ENCODE results near the gene DDAH1. TPM values are rescaled to one million over a fixed set of nuclear protein-coding genes. Genes with fewer than 3 reads are reported as not detected.

DDAH1 gene
- total and polyA plus RNA-seq, 2 of the 8 experiments (the other 6 are each of a cell fraction or from before 2014, with no cell fraction given): 22.8 to 54.5 TPM

DNA sequence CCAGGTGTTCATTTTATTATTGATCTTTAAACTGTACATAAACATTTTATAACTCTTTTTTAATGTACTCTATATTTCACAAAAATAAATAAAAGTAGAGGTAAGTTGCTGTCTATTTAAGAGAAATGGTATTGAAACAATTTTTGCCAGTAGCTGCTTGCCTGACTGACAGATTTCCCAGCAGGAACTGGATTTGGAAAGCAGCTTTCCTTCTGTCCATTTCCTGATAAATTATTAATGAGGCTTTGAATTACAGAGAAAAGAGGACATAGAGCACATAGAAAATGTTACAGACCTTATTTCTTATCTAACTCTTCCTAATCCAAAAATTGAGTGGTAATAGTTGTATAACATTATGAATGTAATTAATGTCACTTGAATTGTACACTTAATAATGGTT is 108.8 kb downstream of the DDAH1 start:
- no peaks in the 10 kb centered on the region for H3K9me3 ChIP-seq (ENCODE audit: insufficient read depth in 2 of 2, low read depth in 1 of 2, low read length in 1 of 2)
- no peak overlapping the region for H3K18ac ChIP-seq (ENCODE audit: extremely low read depth, low read length)
- H3K23me2 ChIP-seq (ENCODE audit: low read depth, low read length): no peaks in the 10 kb centered on the region
- H3K27ac ChIP-seq (ENCODE audit: low read depth, low read length): no peak overlapping the region
- H3K9ac ChIP-seq (replicated peaks in 1 of 4; ENCODE audit: extremely low read depth in 1 of 4, low read depth in 3 of 4, low read length in 3 of 4): no peak overlapping the region
- H2BK20ac ChIP-seq (ENCODE audit: low read length): no peak overlapping the region
- H3K4me3 ChIP-seq (ENCODE audit: extremely low read depth in 1 of 4, insufficient read depth in 2 of 4, low read depth in 3 of 4, low read length in 4 of 4): no peak overlapping the region
- no peak for DNase-seq (ENCODE audit: low read depth in 1 of 2, low spot score in 2 of 2)
- FAIRE-seq: no peak
- no peak overlapping the region for H2BK5ac ChIP-seq (ENCODE audit: low read depth, low read length)
- H3K27me3 ChIP-seq (replicated peaks in 1 of 4; ENCODE audit: control insufficient read depth in 3 of 4, extremely low read depth in 1 of 4, insufficient read depth in 3 of 4, low read length in 3 of 4): no peaks in the 10 kb centered on the region
- no peak for TF ChIP-seq CEBPB (IDR thresholded peaks at IDR 0.05; ENCODE audit: low read depth, low read length)
- H2AFZ ChIP-seq (ENCODE audit: low read length): no peak overlapping the region
- no peak overlapping the region for H2BK12ac ChIP-seq (ENCODE audit: low read depth, low read length)
- no peak overlapping the region for H2BK15ac ChIP-seq (ENCODE audit: low read length)
- ChIA-PET CTCF (ENCODE audit: partially characterized antibody) (no interaction called here), POLR2A (ENCODE audit: partially characterized antibody) (no interaction called here)
- H3K79me1 ChIP-seq (ENCODE audit: low read depth, low read length): no peaks in the 10 kb centered on the region
- H3K4me2 ChIP-seq (ENCODE audit: insufficient read depth in 1 of 2, low read depth in 2 of 2, low read length in 2 of 2): no peak overlapping the region
- H2AK5ac ChIP-seq (ENCODE audit: low read depth, low read length): no peak overlapping the region
- no peak overlapping the region for H2BK120ac ChIP-seq (replicated peaks; ENCODE audit: low read depth, low read length)
- no peak overlapping the region for H3K14ac ChIP-seq (ENCODE audit: insufficient read length)
- H4K20me1 ChIP-seq (replicated peaks in 1 of 2; ENCODE audit: control insufficient read depth in 1 of 2, insufficient read depth in 2 of 2, low read length in 2 of 2): no peaks in the 10 kb centered on the region
- no peak overlapping the region for H3K56ac ChIP-seq (replicated peaks; ENCODE audit: insufficient read length, low read depth, low read length)
- H4K5ac ChIP-seq (ENCODE audit: insufficient read length, low read depth, low read length): no peak overlapping the region
- H3K79me2 ChIP-seq (ENCODE audit: control insufficient read depth in 1 of 2, insufficient read depth in 2 of 2, low read length in 2 of 2): no peaks in the 10 kb centered on the region
- no peaks in the 10 kb centered on the region for H3K36me3 ChIP-seq (ENCODE audit: control insufficient read depth in 2 of 4, insufficient read depth in 4 of 4, low read length in 3 of 4)
- no peak overlapping the region for H4K8ac ChIP-seq (ENCODE audit: extremely low read depth, insufficient read depth, low read length)
- no peak overlapping the region for H4K91ac ChIP-seq (replicated peaks; ENCODE audit: insufficient read length, low read length)
- H3K23ac ChIP-seq (ENCODE audit: insufficient read length): no peak overlapping the region
- H3K4ac ChIP-seq (replicated peaks; ENCODE audit: insufficient read length, low read depth, low read length): no peak overlapping the region
- no peaks in the 10 kb centered on the region for H3K4me1 ChIP-seq (replicated peaks in 1 of 4; ENCODE audit: control insufficient read depth in 3 of 4, insufficient read depth in 4 of 4, low read length in 3 of 4)
